Activated CD8-positive, alpha-beta memory T cell treated with anti-CD3 and anti-CD28 coated beads for 48 hours (primary cell): Measurements from ENCODE around the gene COL18A1.
"Not testable (repeated sequence)": the region's sequence is repeated elsewhere in the genome, so short reads cannot be mapped to it uniquely, and the experiment has no call there.

Experiments
- DNase-seq, 3 experiments: peaks; one replicate each; pipeline ENCODE4 v3.0.0-alpha.2; 2020; ENCODE audit warnings: low read depth in 2 of 3, low spot score in 2 of 3

COL18A1 gene

DNA sequence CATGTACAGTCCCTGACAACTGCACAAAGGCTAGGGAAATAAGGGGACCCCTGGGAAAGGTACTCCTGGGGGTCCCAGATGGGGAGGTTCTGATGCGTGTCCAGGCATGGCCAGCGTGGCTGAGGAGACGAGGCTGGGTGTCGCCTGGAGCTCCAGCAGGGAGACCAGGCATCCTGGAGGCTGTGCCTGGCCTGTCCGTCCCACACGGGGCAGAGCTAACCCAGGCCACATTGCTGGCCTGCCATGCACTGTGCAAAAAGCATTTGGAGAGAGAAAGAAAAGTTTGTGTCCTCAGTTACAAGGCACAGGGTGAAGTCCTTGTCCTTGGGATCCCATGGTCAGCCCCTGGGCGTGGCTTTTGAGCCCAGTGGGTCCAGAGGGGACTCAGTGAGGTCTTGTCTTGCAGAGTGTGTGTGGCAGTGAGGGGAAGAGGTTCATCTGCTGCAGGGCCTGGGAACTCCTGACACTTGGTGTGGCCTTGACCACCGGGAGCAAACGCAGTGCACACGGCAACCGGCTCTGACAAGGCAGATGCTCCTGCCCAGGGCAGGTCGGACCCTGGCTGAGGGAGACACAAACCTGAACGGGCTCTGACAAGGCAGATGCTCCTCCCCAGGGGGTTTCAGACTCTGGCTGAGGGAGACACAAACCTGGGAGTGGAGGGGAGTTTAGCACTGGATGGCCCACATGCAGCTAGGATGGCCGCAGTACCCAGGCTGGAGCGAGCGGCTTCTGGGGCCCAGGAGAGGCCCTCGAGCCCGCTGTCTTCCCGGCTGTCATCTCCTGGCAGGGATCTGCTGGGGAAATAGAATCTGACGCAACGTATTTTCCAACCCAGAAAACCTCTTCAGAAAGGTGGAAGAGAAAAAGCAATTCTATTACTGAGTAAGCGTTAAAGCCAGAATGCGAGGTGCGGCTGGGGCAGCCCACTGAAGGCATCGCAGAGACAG, 37.3 kb upstream of the COL18A1 start:
- DNase-seq = no peak

DNA sequence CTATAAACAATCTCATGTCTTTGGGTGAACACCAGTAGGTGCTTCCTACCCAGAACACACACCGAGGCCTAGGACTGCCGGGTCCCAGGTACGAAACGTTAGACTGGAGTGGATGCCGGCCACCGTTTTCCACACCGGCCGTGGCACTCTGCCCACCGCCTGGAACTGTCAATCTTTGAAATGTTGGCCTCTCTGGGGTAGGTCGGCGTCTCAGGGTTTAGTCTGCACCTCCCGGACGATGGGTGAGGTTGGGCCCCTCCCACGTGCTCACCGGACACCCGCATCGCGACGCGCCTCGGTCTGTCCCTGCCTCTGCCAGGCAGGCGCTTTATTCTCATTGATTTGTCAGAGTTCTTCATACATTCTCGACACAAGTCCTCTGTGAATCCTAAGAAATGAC, 35.9 kb upstream of the COL18A1 start:
- DNase-seq = not testable (repeated sequence)

DNA sequence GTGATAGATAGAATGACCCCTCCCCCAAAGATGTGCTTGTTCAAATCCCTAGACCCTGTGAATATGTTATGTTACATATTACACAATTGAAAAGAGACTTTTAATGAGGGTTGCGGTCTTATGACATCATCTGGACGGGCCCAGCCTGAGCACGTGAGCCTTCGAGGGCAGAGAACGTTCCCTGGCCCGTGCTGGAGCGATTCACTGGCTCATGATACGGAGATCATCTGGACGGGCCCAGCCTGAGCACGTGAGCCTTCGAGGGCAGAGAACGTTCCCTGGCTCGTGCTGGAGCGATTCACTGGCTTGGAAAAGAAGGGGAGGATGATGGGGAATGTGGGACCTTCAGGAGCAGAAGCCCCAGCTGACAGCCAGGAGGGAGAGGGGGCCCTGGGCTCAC, 34.4 kb upstream of the COL18A1 start:
- DNase-seq = no peak

DNA sequence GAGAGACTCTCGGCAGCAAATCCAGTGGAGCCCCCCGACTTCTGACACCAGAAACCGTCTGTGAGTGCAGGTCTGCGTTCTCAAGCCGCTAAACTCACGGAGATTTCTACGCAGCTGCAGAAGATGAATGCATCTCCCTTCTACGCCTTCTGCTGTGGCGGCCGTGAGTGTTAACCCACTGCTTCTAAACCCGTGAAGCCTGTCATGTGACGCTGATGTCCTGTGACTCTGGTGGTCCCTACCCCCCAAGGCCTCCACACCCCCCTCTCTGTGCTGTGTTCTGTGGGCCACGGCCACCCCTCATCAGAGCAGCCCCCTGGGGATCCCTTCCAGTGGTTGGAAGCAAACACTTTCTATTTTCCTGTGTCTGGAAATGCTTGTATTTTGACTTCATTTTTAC, 33.9 kb upstream of the COL18A1 start:
- DNase-seq = no peak

DNA sequence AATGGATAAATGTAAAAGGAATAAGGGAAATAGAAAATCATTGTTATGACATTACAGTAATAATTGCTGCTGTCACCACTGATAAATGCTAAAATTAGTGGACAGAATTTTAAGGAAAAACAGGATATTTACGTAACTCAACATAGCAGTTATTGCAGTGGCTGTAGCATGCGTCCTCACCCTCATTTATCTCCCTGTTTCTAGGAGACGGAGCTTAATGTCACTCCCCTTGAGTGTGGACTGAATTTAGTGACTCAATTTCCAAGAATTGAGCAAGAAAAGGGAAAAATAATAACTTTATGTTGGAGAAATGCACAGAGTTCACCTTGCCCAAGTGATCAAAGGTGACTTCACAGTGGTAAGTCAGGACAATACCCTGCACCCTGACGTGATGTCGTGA, 33.3 kb upstream of the COL18A1 start:
- no peak for DNase-seq

DNA sequence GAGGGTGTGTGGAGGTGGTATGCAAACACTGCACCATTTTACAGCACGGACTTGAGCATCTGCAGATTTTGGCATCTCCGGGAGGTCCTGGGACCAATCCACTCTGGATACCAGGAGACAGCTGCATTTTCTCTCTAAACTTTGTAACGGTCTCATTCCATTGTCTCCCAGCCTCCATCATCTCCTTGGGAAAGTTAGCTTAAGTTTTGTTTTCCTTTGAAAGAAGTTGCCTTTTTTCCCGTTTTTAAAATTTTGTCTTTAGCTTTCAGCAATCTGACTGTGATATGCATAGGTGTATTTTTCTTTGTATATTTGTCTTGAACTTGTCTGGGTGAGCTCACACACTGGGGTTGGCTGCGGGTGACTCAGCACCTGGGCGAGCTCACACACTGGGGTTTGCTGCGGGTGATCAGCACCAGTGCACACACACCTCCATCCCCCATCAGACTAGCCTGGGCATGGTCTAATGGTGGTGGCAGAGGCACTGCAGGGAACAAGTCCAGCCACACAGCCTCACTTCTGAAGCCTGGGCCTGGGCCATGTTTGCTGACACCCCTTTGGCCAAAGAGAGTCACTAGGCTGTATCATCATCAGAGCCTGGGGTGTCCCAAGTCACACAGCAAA, 32.1 kb upstream of the COL18A1 start:
- DNase-seq = no peak

DNA sequence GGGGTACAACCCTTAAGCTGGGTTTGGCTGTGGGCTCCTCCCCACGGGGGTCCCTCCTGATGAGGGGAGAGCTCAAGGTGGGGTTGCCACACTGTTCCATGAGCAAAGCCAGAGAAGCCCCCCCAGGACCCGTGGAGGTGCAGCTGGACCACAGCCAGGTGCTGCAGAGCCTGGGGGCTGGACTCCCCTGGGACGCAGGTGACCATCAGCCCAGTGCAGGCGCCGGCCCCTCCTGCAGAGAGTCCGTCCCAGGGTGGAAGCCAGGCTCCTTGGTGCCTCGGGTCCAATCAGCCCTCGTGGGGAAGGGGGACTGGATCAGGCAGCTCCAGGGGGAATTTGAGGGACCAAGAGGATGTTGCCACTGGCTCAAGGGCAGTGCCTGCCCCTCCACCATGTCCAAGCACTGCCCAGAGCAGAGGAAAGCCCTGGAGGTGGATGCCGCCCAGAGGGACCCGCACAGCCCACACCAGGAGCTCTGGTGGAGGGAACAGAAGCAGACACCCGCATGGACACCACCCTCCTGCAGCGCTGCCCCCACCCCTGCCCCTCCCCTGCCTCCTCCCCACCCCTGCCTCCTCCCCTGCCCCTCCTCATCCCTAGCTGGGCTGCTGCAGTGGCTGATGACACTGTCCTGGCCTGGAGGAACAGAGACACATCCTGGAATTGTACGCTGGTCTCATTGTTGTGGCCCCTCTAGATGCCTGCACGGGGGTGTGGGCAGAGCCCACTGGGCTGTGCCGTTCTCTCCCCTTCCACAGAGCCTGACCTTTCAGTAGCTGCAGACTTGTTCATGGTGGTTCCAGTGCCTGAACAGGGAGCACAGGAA, 30.8 kb upstream of the COL18A1 start:
- DNase-seq = no peak

DNA sequence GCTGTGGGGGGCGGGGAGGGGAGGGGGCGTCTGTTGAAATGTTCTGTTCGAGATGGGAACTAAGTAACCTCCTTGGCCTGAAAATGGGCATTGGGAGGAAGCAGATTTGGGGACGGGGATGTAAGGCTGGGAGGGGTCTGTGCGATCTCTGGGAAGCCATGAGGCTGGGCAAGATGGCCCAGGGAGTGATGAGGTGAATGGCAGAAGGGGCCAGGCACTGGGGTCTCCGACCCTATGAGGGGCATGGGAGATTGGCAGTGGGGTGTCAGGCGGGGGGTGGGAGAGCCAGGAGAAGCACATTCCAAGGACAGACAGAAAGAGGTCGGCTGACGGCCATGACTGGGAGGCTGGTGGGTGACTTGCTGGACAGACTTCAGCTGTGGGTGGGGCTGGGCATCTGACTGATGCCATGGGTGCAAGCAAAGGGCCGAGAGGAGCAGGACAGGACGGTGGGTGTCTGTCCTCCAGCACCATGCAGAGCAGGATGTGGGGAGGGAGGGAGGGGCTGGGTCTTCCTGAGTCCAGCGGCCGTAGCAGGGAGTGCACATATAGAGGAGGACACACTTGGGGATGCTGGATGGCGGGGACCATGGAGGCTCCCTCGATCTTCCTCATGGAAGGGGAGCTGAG, 30.0 kb upstream of the COL18A1 start:
- DNase-seq = no peak

DNA sequence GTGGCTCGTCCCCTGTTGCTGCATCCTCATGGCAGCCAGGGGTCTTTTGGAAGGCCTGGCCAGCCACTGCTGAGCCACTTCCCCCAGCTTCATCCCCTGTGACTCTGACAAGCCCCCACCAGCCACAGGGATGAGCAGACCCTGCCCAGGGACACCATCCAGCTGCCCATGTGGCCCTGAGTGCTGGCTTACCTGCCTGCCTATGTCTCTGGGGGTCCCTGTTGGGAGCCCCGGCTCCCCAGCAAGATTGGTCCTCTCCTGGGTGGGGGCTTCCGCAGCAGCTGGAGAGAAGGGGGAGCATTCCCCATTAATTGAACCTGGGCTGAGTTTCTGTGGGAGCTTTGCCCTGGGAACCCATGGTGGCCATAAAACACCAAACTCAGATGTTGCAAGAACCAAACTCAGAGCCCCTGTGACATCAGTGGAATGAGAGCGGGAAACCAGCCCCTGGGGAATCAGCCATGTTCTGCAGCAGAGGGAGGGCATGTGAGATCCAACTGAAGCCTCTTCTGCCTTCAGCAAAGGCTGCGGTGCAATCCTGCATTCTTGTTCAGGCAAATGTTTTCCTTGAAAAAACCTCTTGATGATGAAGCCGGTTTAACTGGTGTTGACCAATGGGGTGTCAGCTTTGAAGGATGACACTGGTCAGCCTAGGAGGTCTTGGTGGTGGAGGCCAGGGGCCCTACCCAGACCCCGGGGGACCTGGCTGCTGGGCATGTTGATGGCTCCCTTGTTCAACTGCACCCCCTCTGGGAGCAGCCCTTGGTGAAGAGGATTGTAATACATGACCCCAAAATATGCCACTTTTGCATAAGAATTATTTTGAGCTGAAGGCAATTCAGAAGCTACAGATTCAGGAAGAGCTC, 28.3 kb upstream of the COL18A1 start:
- DNase-seq = no peak

DNA sequence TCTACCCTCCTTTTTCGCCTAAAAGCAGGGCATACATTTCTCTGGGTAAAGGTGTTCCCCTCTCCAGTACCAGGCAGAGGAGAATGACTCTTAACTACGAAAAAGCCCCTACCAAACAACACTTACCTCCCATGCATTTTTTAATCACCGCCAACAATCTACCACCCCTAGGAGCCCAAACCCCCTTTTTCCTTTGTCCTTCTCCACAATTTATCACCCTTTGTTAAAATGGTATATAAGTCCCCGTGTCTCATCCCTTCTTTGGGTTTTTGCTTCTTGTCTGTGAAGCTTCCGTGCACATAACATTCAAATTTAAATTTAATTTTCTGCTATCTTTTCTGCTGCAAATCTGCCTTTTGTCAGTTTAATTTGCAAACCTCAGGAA, 27.6 kb upstream of the COL18A1 start:
- no peak for DNase-seq

DNA sequence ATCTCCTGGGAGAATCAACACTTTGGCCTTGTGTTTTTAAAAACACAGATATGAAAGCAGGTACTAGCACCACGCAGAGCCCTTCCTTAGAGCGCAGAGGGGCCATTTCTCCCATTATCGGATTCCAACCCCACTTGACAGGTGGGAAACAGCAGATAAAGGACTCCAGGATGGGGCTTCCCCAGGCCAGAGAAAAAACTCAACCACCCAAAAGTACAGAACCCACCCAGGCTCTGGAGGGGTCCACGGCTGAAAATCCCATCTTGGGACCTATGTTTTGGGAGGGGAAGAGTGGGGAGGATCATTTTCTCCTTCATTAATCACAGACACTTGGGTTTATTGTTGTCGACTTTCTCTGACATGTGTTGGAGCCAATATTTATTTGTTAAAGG, 27.1 kb upstream of the COL18A1 start:
- no peak for DNase-seq

DNA sequence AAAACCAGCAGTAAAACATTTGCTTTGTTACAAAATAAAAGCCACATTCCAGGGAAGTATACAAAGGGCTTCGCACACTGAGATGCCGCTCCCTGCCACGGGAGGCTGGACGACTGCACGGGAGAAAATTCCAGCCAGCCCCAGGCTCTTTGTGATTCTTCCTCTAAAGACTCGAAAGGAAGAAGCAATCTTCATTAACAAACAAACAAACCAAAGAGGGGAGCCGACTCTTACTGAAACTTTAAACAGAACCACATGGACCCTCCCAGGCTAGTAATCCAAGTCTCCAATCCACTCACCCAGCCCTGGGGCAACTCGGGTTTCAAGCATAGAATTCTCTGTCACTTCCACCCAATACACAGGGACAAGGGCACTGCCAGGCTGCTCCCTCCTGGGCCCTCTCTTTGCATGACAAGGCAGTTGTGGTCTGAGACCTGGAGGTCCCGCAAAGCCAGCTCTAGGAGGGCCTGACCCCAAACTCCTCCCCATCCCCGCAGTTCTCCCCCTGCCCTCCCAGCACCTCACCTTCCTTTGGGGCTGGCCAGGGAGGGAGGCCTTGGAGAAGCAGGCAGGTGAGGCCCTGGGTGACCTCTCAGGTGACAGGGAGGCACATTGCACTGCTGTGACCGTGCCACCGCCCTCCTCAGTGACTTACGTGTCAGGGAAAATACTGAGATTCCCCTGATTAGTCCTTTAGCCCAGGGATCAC, 26.6 kb upstream of the COL18A1 start:
- no peak for DNase-seq

DNA sequence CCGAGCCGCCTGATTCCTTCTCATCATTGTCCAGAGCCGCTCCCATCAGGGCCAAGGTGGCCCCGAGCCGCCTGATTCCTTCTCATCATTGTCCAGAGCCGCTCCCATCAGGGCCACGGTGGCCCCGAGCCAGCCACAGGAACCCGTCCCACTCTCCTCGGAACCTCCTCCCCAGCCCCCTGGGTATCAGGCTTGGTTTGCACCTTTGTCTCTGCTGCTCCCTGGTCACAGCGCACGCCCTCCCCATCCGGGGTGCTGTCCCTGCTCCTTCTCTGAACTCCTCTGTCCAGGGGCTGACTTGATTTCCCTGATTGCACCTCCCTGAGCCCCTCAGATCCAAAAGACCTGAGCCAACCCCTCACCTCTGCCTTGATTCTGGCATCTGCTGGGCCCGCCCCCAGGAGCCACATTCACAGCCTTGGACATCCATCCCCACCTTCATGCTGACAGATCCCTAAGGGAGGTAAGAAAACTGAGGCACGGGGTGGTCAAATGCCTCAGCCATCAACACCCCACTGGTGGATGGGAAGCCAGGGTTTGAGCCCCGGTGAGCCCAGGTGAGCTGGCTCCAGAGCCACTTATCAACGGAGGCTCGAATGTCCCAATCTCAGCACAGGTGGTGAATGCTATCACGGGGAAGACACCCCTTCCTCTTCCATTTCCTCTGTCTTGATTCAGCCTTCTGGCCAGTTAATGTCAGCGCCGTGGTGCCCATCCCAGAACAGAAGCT, 25.6 kb upstream of the COL18A1 start:
- no peak for DNase-seq

DNA sequence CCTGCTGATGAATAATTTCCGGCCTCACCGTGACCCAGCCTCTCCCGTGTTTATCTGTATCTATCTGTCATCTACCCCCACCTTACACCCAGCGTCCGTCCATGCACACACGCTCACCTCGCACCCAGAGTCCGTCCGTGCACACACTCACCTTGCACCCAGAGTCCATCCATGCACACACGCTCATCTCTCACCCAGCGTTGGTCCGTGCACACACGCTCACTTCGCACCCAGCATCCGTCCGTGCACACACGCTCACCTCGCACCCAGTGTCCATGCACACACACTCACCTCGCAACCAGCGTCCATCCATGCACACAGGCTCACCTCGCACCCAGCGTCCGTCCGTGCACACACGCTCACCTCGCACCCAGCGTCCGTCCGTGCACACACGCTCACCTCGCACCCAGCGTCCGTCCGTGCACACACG, 25.0 kb upstream of the COL18A1 start:
- no peak for DNase-seq

DNA sequence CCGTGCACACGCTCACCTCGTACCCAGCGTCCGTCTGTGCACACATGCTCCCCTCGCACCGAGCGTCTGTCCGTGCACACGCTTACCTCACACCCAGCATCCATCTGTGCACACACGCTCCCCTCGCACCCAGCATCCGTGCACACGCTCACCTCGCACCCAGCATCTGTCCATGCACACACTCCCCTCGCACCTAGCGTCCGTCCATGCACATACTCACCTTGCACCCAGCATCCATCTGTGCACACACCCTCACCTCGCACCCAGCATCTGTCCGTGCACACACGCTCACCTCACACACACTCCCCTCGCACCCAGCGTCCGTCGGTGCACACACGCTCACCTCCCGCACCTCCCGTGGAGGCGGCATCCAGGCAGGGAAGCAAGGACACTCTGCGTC, 24.4 kb upstream of the COL18A1 start:
- DNase-seq = no peak

DNA sequence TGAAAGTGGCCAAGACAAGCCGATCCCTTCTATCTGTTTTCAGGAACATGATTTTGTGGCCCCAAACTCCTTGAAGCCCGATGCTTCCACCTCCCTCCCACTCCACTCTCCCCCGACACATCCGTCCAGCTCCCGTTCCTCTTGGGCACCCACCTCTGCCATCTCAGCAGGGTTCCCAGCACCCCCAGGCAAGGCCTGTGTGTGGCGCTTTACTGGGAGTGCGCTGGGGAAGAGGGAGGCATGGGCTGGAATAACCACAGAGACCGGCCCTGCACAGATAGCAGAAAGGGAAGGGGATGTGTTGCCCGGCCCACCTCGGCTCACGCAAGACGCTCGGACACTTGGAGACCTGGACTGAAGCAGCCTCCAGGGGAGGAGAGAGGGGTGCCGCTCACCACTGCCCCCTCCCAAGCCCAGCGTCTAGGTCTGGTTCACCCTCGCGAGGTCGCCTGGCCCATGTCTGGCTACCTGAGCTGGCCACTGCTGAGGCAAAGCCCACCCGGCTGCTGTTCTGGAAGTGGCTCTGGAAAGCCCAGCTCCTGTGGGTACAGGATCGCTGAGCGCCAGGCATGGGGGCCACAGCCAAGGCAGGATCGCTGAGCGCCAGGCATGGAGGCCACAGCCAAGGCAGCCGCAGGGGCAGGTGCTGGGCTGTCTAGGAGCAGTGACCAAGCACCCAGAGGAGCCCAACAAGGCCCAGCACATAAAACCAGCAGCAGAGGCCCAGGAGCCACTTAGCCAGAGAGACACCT, 23.8 kb upstream of the COL18A1 start:
- no peak for DNase-seq

DNA sequence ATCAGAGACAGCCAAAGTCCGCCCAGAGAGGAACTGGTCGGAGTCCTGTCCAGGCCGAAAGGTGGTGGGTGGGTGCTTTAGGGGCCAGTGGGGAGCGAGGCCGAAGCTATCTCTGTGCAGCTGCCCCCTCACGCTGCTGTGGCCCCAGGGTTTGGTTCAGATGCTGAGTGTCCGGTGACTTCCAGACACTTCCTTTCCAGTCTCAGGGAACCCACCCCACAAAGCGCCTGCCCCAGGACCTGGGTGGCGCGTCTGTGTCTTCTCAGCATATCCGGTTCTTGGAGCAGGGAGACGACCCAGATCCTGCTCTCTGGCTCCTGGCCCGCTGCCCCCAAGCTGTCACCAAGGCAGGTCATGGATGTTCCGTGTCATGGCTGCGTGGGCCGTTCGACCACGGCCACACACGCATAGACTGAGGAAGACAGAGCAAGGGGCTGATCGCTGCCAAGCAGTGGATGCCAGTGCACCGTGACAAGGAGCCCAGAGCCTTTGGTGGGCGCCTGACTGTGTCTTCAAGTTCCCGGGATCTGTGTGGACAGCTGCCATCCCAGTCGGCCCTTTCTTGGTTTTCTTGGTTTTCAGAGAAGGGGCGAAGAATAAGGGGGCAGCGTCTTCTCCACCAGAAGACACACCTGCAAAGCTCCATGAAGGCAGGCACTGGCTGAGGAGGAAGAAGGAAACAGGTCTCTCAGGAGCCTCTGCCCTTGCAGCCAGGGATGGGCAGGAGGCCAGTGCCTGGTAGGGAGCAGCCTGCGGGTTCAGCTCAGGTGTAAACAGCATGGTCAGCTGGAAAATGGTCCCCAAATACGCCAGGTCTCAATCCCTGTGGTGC, 22.9 kb upstream of the COL18A1 start:
- no peak for DNase-seq

DNA sequence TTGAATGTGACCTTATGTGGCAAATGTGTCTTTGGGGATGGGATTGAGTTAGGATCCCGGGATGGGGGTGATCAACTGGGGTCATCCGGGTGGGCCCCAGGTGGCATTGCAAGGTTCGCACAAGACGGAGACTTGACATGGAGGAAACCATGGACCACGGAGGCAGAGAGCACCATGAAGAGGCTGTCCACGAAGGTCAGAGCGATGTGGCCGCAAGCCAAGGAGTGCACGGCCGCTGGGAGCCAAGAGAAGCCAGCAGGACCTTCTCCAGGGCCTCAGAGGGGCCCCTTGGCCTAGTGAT, 22.3 kb upstream of the COL18A1 start:
- no peak for DNase-seq
